Neuronal stem cell (in vitro differentiated cells): ENCODE data around the gene SFTPD.
"Not testable (repeated sequence)": the region's sequence is repeated elsewhere in the genome, so short reads cannot be mapped to it uniquely, and the experiment has no call there.

Experiments used
- DNase-seq: peaks from one replicate; pipeline ENCODE4 v3.0.0-alpha.2; 2013; ENCODE audit warnings: low spot score
- H2AFZ ChIP-seq: one replicate; pipeline ENCODE4 v1.6.1; 2013; ENCODE audit warnings: mild to moderate bottlenecking, low read length, inconsistent platforms
- H2AK5ac ChIP-seq: 2 replicates; pipeline ENCODE4 v1.6.1; 2013; ENCODE audit warnings: low read depth, mild to moderate bottlenecking, inconsistent platforms, low read length, moderate library complexity, mixed read lengths
- H2BK120ac ChIP-seq: 2 replicates; pipeline ENCODE4 v1.6.1; 2013; ENCODE audit warnings: low read depth, mild to moderate bottlenecking, inconsistent platforms, low read length, moderate library complexity, mixed read lengths
- H2BK12ac ChIP-seq: one replicate; pipeline ENCODE4 v1.6.1; 2013; ENCODE audit warnings: low read length, inconsistent platforms
- H2BK15ac ChIP-seq: 2 replicates; pipeline ENCODE4 v1.6.1; 2013; ENCODE audit warnings: mild to moderate bottlenecking, low read length, inconsistent platforms, mixed read lengths
- H2BK5ac ChIP-seq: one replicate; pipeline ENCODE4 v1.6.1; 2013; ENCODE audit warnings: inconsistent platforms, mild to moderate bottlenecking, low read length, moderate library complexity
- H3K14ac ChIP-seq: one replicate; pipeline ENCODE4 v1.6.1; 2013; ENCODE audit warnings: low read length, inconsistent platforms
- H3K18ac ChIP-seq: 2 replicates; pipeline ENCODE4 v1.6.1; 2013; ENCODE audit warnings: low read length, inconsistent platforms
- H3K23ac ChIP-seq: 2 replicates; pipeline ENCODE4 v1.6.1; 2013; ENCODE audit warnings: low read depth, mild to moderate bottlenecking, mixed read lengths, low read length, inconsistent platforms; ENCODE audit not compliant: poor library complexity
- H3K27ac ChIP-seq: replicated peaks from 3 replicates; pipeline ENCODE4 v1.5.1; 2013; ENCODE audit warnings: low read length, inconsistent platforms
- H3K27me3 ChIP-seq, 3 experiments: 2 replicates each; pipeline ENCODE4 v1.6.1; 2013; ENCODE audit warnings: low read length in 3 of 3, mild to moderate bottlenecking in 2 of 3, inconsistent platforms in 1 of 3, low read depth in 1 of 3, mixed read lengths in 1 of 3, moderate library complexity in 1 of 3; ENCODE audit not compliant: control insufficient read depth in 3 of 3, insufficient read depth in 3 of 3
- H3K36me3 ChIP-seq, 2 donors: replicated peaks in 1 of 2; 2 replicates each; pipeline ENCODE4 v1.6.1; 2013; ENCODE audit warnings: low read length in 2 of 2; ENCODE audit not compliant: control insufficient read depth in 2 of 2, insufficient read depth in 2 of 2
- H3K4ac ChIP-seq: 2 replicates; pipeline ENCODE4 v1.6.1; 2013; ENCODE audit warnings: inconsistent platforms, mild to moderate bottlenecking, low read length, moderate library complexity
- H3K4me1 ChIP-seq, 2 donors: 1 replicate in 1 of 2; 2 replicates in 1 of 2; pipeline ENCODE4 v1.6.1; 2013; ENCODE audit warnings: low read length in 2 of 2, low read depth in 1 of 2; ENCODE audit not compliant: control insufficient read depth in 2 of 2, insufficient read depth in 1 of 2
- H3K4me2 ChIP-seq: one replicate; pipeline ENCODE4 v1.6.1; 2013; ENCODE audit warnings: mild to moderate bottlenecking, low read length, inconsistent platforms; ENCODE audit not compliant: insufficient read depth, poor library complexity, severe bottlenecking
- H3K4me3 ChIP-seq, 2 donors: 2 replicates each; pipeline ENCODE4 v1.5.1; 2013; ENCODE audit warnings: low read length in 2 of 2, mild to moderate bottlenecking in 2 of 2, inconsistent platforms in 1 of 2, moderate library complexity in 1 of 2
- H3K79me1 ChIP-seq: one replicate; pipeline ENCODE4 v1.6.1; 2013; ENCODE audit warnings: low read depth, mild to moderate bottlenecking, inconsistent platforms, low read length, moderate library complexity
- H3K9ac ChIP-seq: one replicate; pipeline ENCODE4 v1.6.1; 2013; ENCODE audit warnings: mild to moderate bottlenecking, low read depth, low read length, inconsistent platforms; ENCODE audit not compliant: poor library complexity
- H3K9me3 ChIP-seq, 2 donors: replicated peaks in 1 of 2; 2 replicates each; pipeline versions ENCODE3 to v1.6.1; 2013; ENCODE audit warnings: low read length in 2 of 2, mild to moderate bottlenecking in 2 of 2, inconsistent platforms in 1 of 2, low read depth in 1 of 2, mixed read lengths in 1 of 2, moderate library complexity in 1 of 2; ENCODE audit not compliant: control insufficient read depth in 2 of 2, insufficient read depth in 1 of 2
- H4K8ac ChIP-seq: one replicate; pipeline ENCODE4 v1.6.1; 2013; ENCODE audit warnings: low read depth, mild to moderate bottlenecking, inconsistent platforms, low read length, moderate library complexity
- H4K91ac ChIP-seq: one replicate; pipeline ENCODE4 v1.6.1; 2013; ENCODE audit warnings: low read length, low read depth, mild to moderate bottlenecking, inconsistent platforms; ENCODE audit not compliant: poor library complexity
- WGBS, 2 donors: extraction: QIAGEN DNeasy Blood & Tissue Kit; methylation state at CpG; one replicate each; pipeline ENCODE4 v1.1.7; 2013; ENCODE audit warnings: missing lambda C conversion rate in 2 of 2, mixed read lengths in 1 of 2; ENCODE audit not compliant: insufficient read length in 2 of 2, insufficient replicate concordance in 1 of 2; ENCODE audit errors: extremely low coverage in 2 of 2; 5-methylcytosine and 5-hydroxymethylcytosine counted together

Gene SFTPD

DNA sequence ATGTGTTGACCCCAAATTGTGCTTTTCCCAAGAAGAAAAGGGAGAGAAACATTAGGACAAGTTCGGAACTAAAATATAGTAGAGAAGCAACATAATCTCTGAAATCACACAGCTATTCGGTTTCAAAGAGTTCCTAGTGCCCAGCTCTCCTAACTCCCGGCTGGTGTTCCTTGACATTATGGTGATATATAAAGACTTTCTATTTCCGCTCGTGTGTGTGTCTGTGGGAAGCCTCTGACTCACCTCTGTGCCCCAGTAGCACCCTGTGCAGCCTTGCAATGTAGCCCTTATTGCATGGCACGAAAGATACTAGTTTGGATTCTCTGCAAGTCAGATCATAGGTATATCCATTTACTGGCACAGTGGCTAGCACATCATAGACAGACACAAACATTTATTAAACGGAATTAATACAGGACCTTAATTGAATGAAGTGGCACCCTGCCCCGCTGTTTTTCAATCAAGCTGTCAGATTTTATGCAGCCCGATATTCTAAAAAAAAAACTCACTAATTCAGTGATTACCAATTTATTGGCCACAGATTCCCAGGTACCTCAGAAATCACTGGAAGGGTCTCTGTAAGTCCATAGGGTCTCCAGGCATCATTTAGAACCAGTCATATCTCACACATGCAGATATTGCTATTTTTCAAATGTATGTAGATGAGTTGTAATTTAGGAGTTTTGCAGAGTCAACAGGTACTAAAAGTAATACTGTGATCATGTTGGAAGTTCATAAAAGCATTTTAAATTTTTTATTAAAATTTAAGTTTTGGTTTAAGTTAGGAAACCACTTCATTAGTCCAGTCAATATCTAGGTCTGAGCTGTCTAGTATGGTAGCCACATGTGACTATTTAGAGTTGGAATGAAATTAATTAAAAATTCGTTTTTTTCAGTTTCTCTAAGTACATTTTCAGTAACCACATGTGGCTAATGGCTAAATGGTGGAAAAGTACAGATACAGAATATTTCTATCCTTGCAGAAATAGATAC, 43.3 kb downstream of the SFTPD start:
- Histone ChIP-seq H2BK5ac (no peak overlapping the region), H3K18ac (peak overlapping the region; percentile 98), H2BK12ac (no peak overlapping the region), H3K36me3 (peaks cover 0 to 13% of the 10 kb centered on the region in 2 donors), H3K27ac (no peak overlapping the region), H4K91ac (no peak overlapping the region), H3K4ac (no peak overlapping the region), H3K27me3 (no peaks in the 10 kb centered on the region), H3K4me1 (peaks cover 2% of the 10 kb centered on the region in 2 donors), H2BK15ac (no peak overlapping the region), H3K79me1 (no peaks in the 10 kb centered on the region), H2AFZ (peak overlapping the region; percentile 100), H2AK5ac (no peak overlapping the region), H3K14ac (no peak overlapping the region), H3K4me3 (peak overlapping the region; percentile 59 to 96), H4K8ac (no peak overlapping the region), H3K9me3 (no peaks in the 10 kb centered on the region), H3K23ac (no peak overlapping the region), H2BK120ac (no peak overlapping the region), H3K4me2 (peak overlapping the region; percentile 69), H3K9ac (peak overlapping the region; percentile 71)
- no CpG with 5 or more reads among the region's 10 CpGs for WGBS, 2 donors
- DNase-seq = no peak

DNA sequence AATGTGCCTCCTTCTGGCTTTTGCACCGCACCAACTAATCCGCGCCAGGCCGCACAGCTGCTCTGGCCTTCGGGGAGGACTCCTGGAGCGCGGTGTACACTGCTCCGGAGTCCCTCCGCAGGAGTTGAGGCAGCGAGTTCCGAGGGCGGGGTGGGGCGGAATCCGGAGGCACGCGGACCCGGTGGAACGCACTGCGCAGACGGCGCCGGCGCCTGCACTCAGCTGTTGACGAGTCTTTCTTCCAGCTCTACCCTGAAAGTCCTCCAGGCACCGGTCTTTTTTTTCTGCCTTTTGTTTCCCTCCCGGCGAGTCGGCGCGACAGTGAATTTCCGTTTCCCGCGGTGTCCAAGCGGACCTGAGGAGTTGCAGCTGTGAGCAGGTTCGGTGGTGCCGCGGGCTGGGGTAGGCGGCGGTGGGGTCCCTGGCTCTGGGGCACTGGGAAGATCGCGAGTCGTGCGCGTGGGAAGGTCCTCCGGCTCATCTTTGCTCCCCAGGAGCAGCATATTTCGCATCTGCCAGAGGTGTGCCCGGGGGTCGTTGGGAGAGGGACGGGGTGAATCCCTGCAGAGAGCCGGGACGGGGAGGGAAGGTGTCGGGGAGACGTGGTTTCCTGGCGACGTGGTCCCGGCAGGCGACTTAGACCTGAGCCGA, 44.1 kb downstream of the SFTPD start:
- Histone ChIP-seq H2BK5ac (no peak overlapping the region), H3K79me1 (no peaks in the 10 kb centered on the region), H3K9ac (peak overlapping the region; percentile 84), H2AFZ (peak overlapping the region; percentile 100), H3K4ac (peak overlapping the region; percentile 66), H3K4me2 (peak overlapping the region; percentile 69), H3K36me3 (peaks cover 0 to 10% of the 10 kb centered on the region in 2 donors), H2BK15ac (peak overlapping the region; percentile 89), H3K4me3 (peak overlapping the region; percentile 59 to 96), H2BK12ac (no peak overlapping the region), H4K91ac (no peak overlapping the region), H3K9me3 (no peaks in the 10 kb centered on the region), H3K23ac (peak overlapping the region; percentile 93), H2BK120ac (peak overlapping the region; percentile 91), H3K27ac (no peak overlapping the region), H3K18ac (peak overlapping the region; percentile 98), H3K14ac (peak overlapping the region; percentile 21), H2AK5ac (no peak overlapping the region), H3K27me3 (no peaks in the 10 kb centered on the region), H4K8ac (no peak overlapping the region), H3K4me1 (peaks cover 2% of the 10 kb centered on the region in 2 donors)
- no CpG with 5 or more reads among the region's 58 CpGs for WGBS, 2 donors
- DNase-seq = peak; percentile 58

DNA sequence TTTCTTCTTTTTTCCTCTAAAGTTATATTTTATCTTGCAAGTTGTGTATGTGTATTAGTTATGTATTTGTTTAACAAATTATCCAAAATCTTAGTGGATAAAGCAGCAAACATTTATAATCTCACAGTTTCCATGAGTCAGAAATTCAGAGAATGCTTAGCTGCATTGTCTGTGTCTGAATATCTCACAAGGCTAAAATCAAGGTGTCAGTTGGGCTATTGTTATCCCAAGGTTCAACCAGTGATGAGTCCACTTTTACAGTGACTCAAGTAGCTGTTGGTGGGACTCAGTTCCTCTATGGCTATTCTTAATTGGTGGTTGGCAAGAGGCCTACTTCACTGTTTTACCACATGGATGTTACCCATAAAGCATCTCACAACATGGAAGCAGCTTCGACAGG, 47.3 kb downstream of the SFTPD start:
- H2BK15ac ChIP-seq, H3K9me3 ChIP-seq, H2BK5ac ChIP-seq, H3K27ac ChIP-seq, H3K4me1 ChIP-seq, H3K36me3 ChIP-seq, H3K9ac ChIP-seq, H3K4ac ChIP-seq, H2BK120ac ChIP-seq, H4K8ac ChIP-seq, H2AK5ac ChIP-seq, H2BK12ac ChIP-seq, DNase-seq, H3K4me2 ChIP-seq, H3K4me3 ChIP-seq, H3K79me1 ChIP-seq, H4K91ac ChIP-seq, H2AFZ ChIP-seq, H3K18ac ChIP-seq, H3K14ac ChIP-seq, H3K23ac ChIP-seq, H3K27me3 ChIP-seq: not testable (repeated sequence)
- whole genome bisulfite sequencing, 2 donors = no CpG with 5 or more reads among the region's 1 CpG
